SK-N-SH treated with all-trans-retinoic acid at 6 μM for 48 hours (cell line): ENCODE data around the gene TXNL4B.
A peak's percentile ranks its signal among the peaks of the same experiment; 100 is the strongest.

Experiments used
- ATAC-seq: fragments of 200-7000 bp; cut with Tn5 transposase; 3 replicates; pipeline ENCODE4 v1.9.1; 2020; ENCODE audit warnings: mild to moderate bottlenecking, moderate library complexity
- ARNTL ChIP-seq: fragments of 450-650 bp; formaldehyde crosslinking; IDR thresholded peaks from 2 replicates; pipeline ENCODE4 v1.5.0; 2020; ENCODE audit warnings: low read depth, mild to moderate bottlenecking, moderate library complexity, borderline replicate concordance
- BACH2 ChIP-seq: fragments of 250-450 bp; sonication (Bioruptor Pico); IDR thresholded peaks from 2 replicates; pipeline ENCODE4 v1.9.0; 2021; ENCODE audit warnings: mild to moderate bottlenecking, borderline replicate concordance
- CREB5 ChIP-seq: fragments of 250-450 bp; sonication (Bioruptor Pico); IDR thresholded peaks from 2 replicates; pipeline ENCODE4 v1.5.1; 2020; ENCODE audit warnings: low read depth, mild to moderate bottlenecking, moderate library complexity
- CSDC2 ChIP-seq: fragments of 250-450 bp; sonication (Bioruptor Pico); IDR thresholded peaks from 2 replicates; pipeline ENCODE4 v1.5.0; 2020; ENCODE audit warnings: mild to moderate bottlenecking, moderate library complexity
- CSRNP3 ChIP-seq: fragments of 250-450 bp; sonication (Bioruptor Pico); IDR thresholded peaks from 2 replicates; pipeline ENCODE4 v1.5.1; 2021; ENCODE audit warnings: mild to moderate bottlenecking, moderate library complexity
- ESRRG ChIP-seq: fragments of 250-450 bp; sonication (Bioruptor Pico); IDR thresholded peaks from 2 replicates; pipeline ENCODE4 v1.6.1; 2021; ENCODE audit warnings: mild to moderate bottlenecking
- GLIS3 ChIP-seq: fragments of 250-450 bp; sonication (Bioruptor Pico); IDR thresholded peaks from 2 replicates; pipeline ENCODE4 v1.5.0; 2020; ENCODE audit warnings: mild to moderate bottlenecking, moderate library complexity
- ISL1 ChIP-seq: fragments of 250-450 bp; sonication (Bioruptor Pico); IDR thresholded peaks from 2 replicates; pipeline ENCODE4 v2.1.2; 2022; ENCODE audit warnings: mild to moderate bottlenecking, moderate library complexity
- OSR1 ChIP-seq: fragments of 250-450 bp; sonication (Bioruptor Pico); IDR thresholded peaks from 2 replicates; pipeline ENCODE4 v1.8.0; 2022; ENCODE audit warnings: moderate library complexity, mild to moderate bottlenecking, inconsistent platforms
- PATZ1 ChIP-seq: fragments of 250-450 bp; sonication (Bioruptor Pico); IDR thresholded peaks from 2 replicates; pipeline ENCODE4 v1.8.0; 2020; ENCODE audit warnings: mild to moderate bottlenecking, moderate library complexity, borderline replicate concordance
- POU6F1 ChIP-seq: fragments of 250-450 bp; sonication (Bioruptor Pico); IDR thresholded peaks from 2 replicates; pipeline ENCODE4 v1.8.0; 2021; ENCODE audit warnings: low read depth, mild to moderate bottlenecking, moderate library complexity, borderline replicate concordance
- PPARA ChIP-seq: fragments of 250-450 bp; sonication (Bioruptor Pico); IDR thresholded peaks from 2 replicates; pipeline ENCODE4 v1.5.0; 2020; ENCODE audit warnings: mild to moderate bottlenecking, borderline replicate concordance
- RARB ChIP-seq: fragments of 250-450 bp; sonication (Bioruptor Pico); IDR thresholded peaks from 2 replicates; pipeline ENCODE4 v1.8.0; 2021; ENCODE audit warnings: mild to moderate bottlenecking, moderate library complexity
- SNAI2 ChIP-seq: fragments of 250-450 bp; sonication (Bioruptor Pico); IDR thresholded peaks from 2 replicates; pipeline ENCODE4 v1.5.0; 2020; ENCODE audit warnings: mild to moderate bottlenecking, moderate library complexity
- TCF4 ChIP-seq: fragments of 250-450 bp; sonication (Bioruptor Pico); IDR thresholded peaks from 2 replicates; pipeline ENCODE4 v1.8.0; 2021; ENCODE audit warnings: mild to moderate bottlenecking, moderate library complexity, borderline replicate concordance
- TOX ChIP-seq: fragments of 250-450 bp; sonication (Bioruptor Pico); IDR thresholded peaks from 2 replicates; pipeline ENCODE4 v1.8.0; 2021; ENCODE audit warnings: mild to moderate bottlenecking, moderate library complexity, borderline replicate concordance
- TSHZ2 ChIP-seq: fragments of 250-450 bp; sonication (Bioruptor Pico); IDR thresholded peaks from 2 replicates; pipeline ENCODE4 v1.5.0; 2020; ENCODE audit warnings: mild to moderate bottlenecking, moderate library complexity
- ZC3H10 ChIP-seq: fragments of 250-450 bp; sonication (Bioruptor Pico); IDR thresholded peaks from 2 replicates; pipeline ENCODE4 v1.5.1; 2021; ENCODE audit warnings: mild to moderate bottlenecking, moderate library complexity
- ZFP30 ChIP-seq: fragments of 450-650 bp; formaldehyde crosslinking; IDR thresholded peaks from 2 replicates; pipeline ENCODE4 v1.5.0; 2022; ENCODE audit warnings: mild to moderate bottlenecking, moderate library complexity
- ZNF565 ChIP-seq: fragments of 450-650 bp; formaldehyde crosslinking; conservative IDR thresholded peaks from 2 replicates; pipeline ENCODE4 v1.5.0; 2020; ENCODE audit warnings: low read depth, mild to moderate bottlenecking, moderate library complexity
- ZNF70 ChIP-seq: fragments of 450-650 bp; formaldehyde crosslinking; IDR thresholded peaks from 2 replicates; pipeline ENCODE4 v1.5.0; 2020; ENCODE audit warnings: mild to moderate bottlenecking, moderate library complexity
- ZNF8 ChIP-seq: fragments of 450-650 bp; formaldehyde crosslinking; IDR thresholded peaks from 2 replicates; pipeline ENCODE4 v1.5.0; 2020; ENCODE audit warnings: mild to moderate bottlenecking, moderate library complexity

The TXNL4B gene

GRCh38 chr16:72101195-72101594 lies 7.8 kb upstream of the TXNL4B start (continued):
- TF ChIP-seq PATZ1 (CRISPR knock-in tag): no peak

GRCh38 chr16:72099377-72099818 lies 6.0 kb upstream of the TXNL4B start:
- TF ChIP-seq CSRNP3 (CRISPR knock-in tag) (no peak), PATZ1 (CRISPR knock-in tag) (no peak), ZNF565 (CRISPR knock-in tag) (no peak), TOX (no peak), GLIS3 (no peak), ZFP30 (CRISPR knock-in tag) (no peak), ARNTL (CRISPR knock-in tag) (no peak), ZNF8 (CRISPR knock-in tag) (no peak), CREB5 (CRISPR knock-in tag) (no peak), CSDC2 (CRISPR knock-in tag) (no peak), TSHZ2 (CRISPR knock-in tag) (no peak), SNAI2 (CRISPR knock-in tag) (no peak), ZNF70 (CRISPR knock-in tag) (no peak), POU6F1 (CRISPR knock-in tag) (no peak), RARB (CRISPR knock-in tag) (no peak), BACH2 (no peak), OSR1 (no peak), TCF4 (CRISPR knock-in tag) (no peak), ZC3H10 (no peak), PPARA (CRISPR knock-in tag) (no peak)
- peak; percentile 98 for ATAC-seq

GRCh38 chr16:72098936-72099335 lies 5.5 kb upstream of the TXNL4B start:
- TF ChIP-seq ISL1 (no peak), ZFP30 (CRISPR knock-in tag) (no peak), ESRRG (CRISPR knock-in tag) (no peak), POU6F1 (CRISPR knock-in tag) (no peak), OSR1 (no peak), TCF4 (CRISPR knock-in tag) (no peak), ZC3H10 (no peak), GLIS3 (no peak), CSDC2 (CRISPR knock-in tag) (no peak), ZNF8 (CRISPR knock-in tag) (no peak), TSHZ2 (CRISPR knock-in tag) (no peak), BACH2 (no peak), ZNF565 (CRISPR knock-in tag) (no peak), ZNF70 (CRISPR knock-in tag) (no peak), SNAI2 (CRISPR knock-in tag) (no peak)
- ATAC-seq: no peak
